ENCODE measurements around the gene FGF16.

- TF ChIP-seq YY1 (IDR thresholded peaks at IDR 0.05; ENCODE audit: insufficient read depth, insufficient read length) = no peak
- TF ChIP-seq ZNF274 (IDR thresholded peaks at IDR 0.05; ENCODE audit: low read depth, low read length) = no peak
Measured at GRCh38 chrX:77444075-77444474, 3.1 kb upstream of the FGF16 start.
